Tibial artery (tissue), 4 donors: ENCODE results near the gene TES.

Experiments used
- DNase-seq, 2 donors: peaks; one replicate each; pipeline ENCODE4 v3.0.0-alpha.2; 2019
- H3K27ac ChIP-seq, 2 donors: fragments of 200-600 bp; sonication (generic) in 1 of 2; 1 replicate in 1 of 2; 2 replicates in 1 of 2; pipeline ENCODE4 v1.5.1; 2018 to 2019; ENCODE audit warnings: mild to moderate bottlenecking in 1 of 2
- H3K27me3 ChIP-seq, 2 donors: fragments of 200-600 bp; sonication (generic) in 1 of 2; one replicate each; pipeline versions ENCODE4 v1.5.1 to v1.6.0; 2016 to 2019
- H3K36me3 ChIP-seq, 3 donors: fragments of 200-600 bp; sonication (generic) in 2 of 3; one replicate each; pipeline ENCODE4 v1.5.1; 2016 to 2019; ENCODE audit warnings: mild to moderate bottlenecking in 2 of 3
- H3K4me1 ChIP-seq, 4 donors: fragments of 200-600 bp; sonication (generic) in 2 of 4; 1 replicate in 3 of 4; 2 replicates in 1 of 4; pipeline ENCODE4 v1.5.1; 2016 to 2019
- H3K4me3 ChIP-seq, 2 donors: fragments of 200-600 bp; sonication (generic) in 1 of 2; 1 replicate in 1 of 2; 2 replicates in 1 of 2; pipeline ENCODE4 v1.5.1; 2018 to 2019; ENCODE audit warnings: mild to moderate bottlenecking in 2 of 2
- H3K9me3 ChIP-seq, 3 donors: fragments of 200-600 bp; sonication (generic) in 1 of 3; one replicate each; pipeline ENCODE4 v1.5.1; 2016 to 2019
- CTCF ChIP-seq, 2 experiments: fragments of 200-600 bp in 1 of 2; fragments of 450-650 bp in 1 of 2; IDR thresholded peaks; one replicate each; pipeline ENCODE4 v1.5.1; 2017 to 2019; ENCODE audit warnings: antibody characterized with exemption in 2 of 2, mild to moderate bottlenecking in 1 of 2, moderate library complexity in 1 of 2
- intact Hi-C: fragments of 100-400 bp; cut with DNase I; formaldehyde crosslinking; loops from one replicate; pipeline ENCODE4 v1.15.0; 2023; ENCODE audit warnings: low total_unique reads

The TES gene

GRCh38 chr7:116182023-116182422 lies 28.3 kb upstream of the TES start:
- no peaks in the 10 kb centered on the region for H3K36me3 ChIP-seq
- H3K4me1 ChIP-seq, result peaks cover 0 to 5% (median 0%) of the 10 kb centered on the region in 4 donors
- no peaks in the 10 kb centered on the region for H3K27me3 ChIP-seq
- no peak for DNase-seq
- H3K9me3 ChIP-seq, result peaks cover 0 to 8% (median 0%) of the 10 kb centered on the region in 3 donors
- intact Hi-C loops, result no loop called here
- no peak overlapping the region for H3K4me3 ChIP-seq
- TF ChIP-seq CTCF (IDR thresholded peaks at IDR 0.05), result no peak
- no peak overlapping the region for H3K27ac ChIP-seq

- Histone ChIP-seq H3K4me1 (no peaks in the 10 kb centered on the region), H3K27ac (no peak overlapping the region), H3K4me3 (no peak overlapping the region), H3K9me3 (peaks cover 0 to 15% (median 0%) of the 10 kb centered on the region in 3 donors), H3K36me3 (no peaks in the 10 kb centered on the region), H3K27me3 (no peaks in the 10 kb centered on the region)
- intact Hi-C loops, result no loop called here
- TF ChIP-seq CTCF (IDR thresholded peaks at IDR 0.05), result no peak
- no peak for DNase-seq
Observed at GRCh38 chr7:116185450-116185849, 24.9 kb upstream of the TES start.

GRCh38 chr7:116185956-116186355 lies 24.4 kb upstream of the TES start:
- Histone ChIP-seq H3K4me3 (no peak overlapping the region), H3K36me3 (no peaks in the 10 kb centered on the region), H3K4me1 (no peaks in the 10 kb centered on the region), H3K9me3 (peaks cover 0 to 15% (median 0%) of the 10 kb centered on the region in 3 donors), H3K27me3 (no peaks in the 10 kb centered on the region), H3K27ac (no peak overlapping the region)
- DNase-seq, result no peak
- intact Hi-C loops, result no loop called here
- TF ChIP-seq CTCF (IDR thresholded peaks at IDR 0.05), result no peak

- Histone ChIP-seq H3K27me3 (no peaks in the 10 kb centered on the region), H3K27ac (no peak overlapping the region), H3K4me3 (no peak overlapping the region), H3K9me3 (peaks cover 0 to 15% (median 0%) of the 10 kb centered on the region in 3 donors), H3K4me1 (no peaks in the 10 kb centered on the region), H3K36me3 (no peaks in the 10 kb centered on the region)
- intact Hi-C loops, result no loop called here
- TF ChIP-seq CTCF (IDR thresholded peaks at IDR 0.05), result no peak
- DNase-seq, result no peak
Observed at GRCh38 chr7:116187400-116187799, 22.9 kb upstream of the TES start.

- H3K4me3 ChIP-seq, result no peak overlapping the region
- H3K9me3 ChIP-seq, result no peaks in the 10 kb centered on the region
- TF ChIP-seq CTCF (IDR thresholded peaks at IDR 0.05), result no peak
- peaks cover 0 to 21% (median 0%) of the 10 kb centered on the region in 4 donors for H3K4me1 ChIP-seq
- no peaks in the 10 kb centered on the region for H3K36me3 ChIP-seq
- no peak for DNase-seq
- peak overlapping the region; percentile 44 to 55 for H3K27ac ChIP-seq
- intact Hi-C loops, result no loop called here
- H3K27me3 ChIP-seq, result no peaks in the 10 kb centered on the region
Observed at GRCh38 chr7:116193329-116194087, 16.8 kb upstream of the TES start.
